Amniotic epithelial cell (primary cell): ENCODE measurements around the gene VSIR.

Experiments
- DNase-seq: peaks from one replicate; pipeline ENCODE4 v3.0.0-alpha.2; 2010; ENCODE audit warnings: low read depth

VSIR gene

GRCh38 chr10:71712572-71713134 is 60.7 kb downstream of the VSIR start:
- DNase-seq = no peak

- DNase-seq = no peak
These were observed 61.1 kb downstream of the VSIR start for GRCh38 chr10:71712170-71712569.

GRCh38 chr10:71711052-71711623 is 62.2 kb downstream of the VSIR start:
- no peak for DNase-seq

GRCh38 chr10:71710519-71710918 is 62.8 kb downstream of the VSIR start:
- DNase-seq = no peak

GRCh38 chr10:71708897-71709882 is 64.1 kb downstream of the VSIR start:
- no peak for DNase-seq

GRCh38 chr10:71708301-71708703 is 65.0 kb downstream of the VSIR start:
- no peak for DNase-seq

GRCh38 chr10:71707240-71707789 is 66.0 kb downstream of the VSIR start:
- DNase-seq = no peak

GRCh38 chr10:71706216-71707121 is 66.9 kb downstream of the VSIR start:
- DNase-seq = no peak

- DNase-seq = no peak
These were observed 67.7 kb downstream of the VSIR start for GRCh38 chr10:71705582-71705981.

GRCh38 chr10:71704816-71705215 is 68.5 kb downstream of the VSIR start:
- no peak for DNase-seq

GRCh38 chr10:71703577-71703976 is 69.7 kb downstream of the VSIR start:
- no peak for DNase-seq

- no peak for DNase-seq
These were observed 71.7 kb downstream of the VSIR start for GRCh38 chr10:71701496-71702132.

GRCh38 chr10:71700731-71701368 is 72.5 kb downstream of the VSIR start:
- DNase-seq = no peak

- no peak for DNase-seq
These were observed 74.6 kb downstream of the VSIR start for GRCh38 chr10:71698737-71699136.

- DNase-seq = no peak
These were observed 75.2 kb downstream of the VSIR start for GRCh38 chr10:71697938-71698709.
